Stomach (tissue), 9 donors: Measurements from ENCODE around the gene MOK. TPM values are rescaled to one million over a fixed set of nuclear protein-coding genes. Genes with fewer than 3 reads are reported as not detected.

ENCODE experiments used
- DNase-seq, 2 donors: peaks; one replicate each; pipeline versions ENCODE4 v3.0.0 to v3.0.0-alpha.2; 2013 to 2019
- H3K27ac ChIP-seq, 5 donors: fragments of 200-600 bp in 4 of 5; sonication (generic) in 4 of 5; one replicate each; pipeline ENCODE4 v1.5.1; 2013 to 2019; ENCODE audit warnings: mild to moderate bottlenecking in 1 of 5, moderate library complexity in 1 of 5
- H3K27me3 ChIP-seq, 3 donors: fragments of 200-600 bp; sonication (generic); one replicate each; pipeline ENCODE4 v1.5.1; 2017 to 2019; ENCODE audit warnings: mixed run types in 1 of 3
- H3K36me3 ChIP-seq, 4 donors: fragments of 200-600 bp; sonication (generic); 1 replicate in 3 of 4; 2 replicates in 1 of 4; pipeline ENCODE4 v1.5.1; 2016 to 2019
- H3K4me1 ChIP-seq, 4 donors: fragments of 200-600 bp; sonication (generic); one replicate each; pipeline ENCODE4 v1.5.1; 2016 to 2019
- H3K4me3 ChIP-seq, 4 donors: fragments of 200-600 bp; sonication (generic) in 3 of 4; one replicate each; pipeline ENCODE4 v1.5.1; 2016 to 2019; ENCODE audit warnings: mild to moderate bottlenecking in 1 of 4
- H3K9me3 ChIP-seq, 4 donors: fragments of 200-600 bp; sonication (generic); one replicate each; pipeline ENCODE4 v1.5.1; 2016 to 2019
- CTCF ChIP-seq, 7 experiments: fragments of 450-650 bp in 4 of 7; fragments of 200-600 bp in 3 of 7; sonication (generic) in 3 of 7; IDR thresholded peaks; one replicate each; pipeline ENCODE4 v1.5.1; 2016 to 2019; ENCODE audit warnings: antibody characterized with exemption in 7 of 7, control low read depth in 2 of 7, mild to moderate bottlenecking in 1 of 7
- EP300 ChIP-seq: sonication (generic); formaldehyde crosslinking; IDR thresholded peaks from one replicate; pipeline ENCODE4 v1.6.1; 2017; ENCODE audit warnings: antibody characterized with exemption
- POLR2A ChIP-seq, 4 donors: fragments of 450-650 bp; IDR thresholded peaks; one replicate each; pipeline ENCODE4 v1.6.1; 2016; ENCODE audit warnings: antibody characterized with exemption in 4 of 4, control low read depth in 2 of 4, mild to moderate bottlenecking in 1 of 4, moderate library complexity in 1 of 4
- POLR2AphosphoS5 ChIP-seq, 3 donors: sonication (generic); formaldehyde crosslinking; IDR thresholded peaks; one replicate each; pipeline ENCODE4 v1.6.1; 2016; ENCODE audit warnings: antibody characterized with exemption in 3 of 3
- WGBS, 5 donors: extraction: QIAGEN DNeasy Blood & Tissue Kit in 3 of 5; methylation state at CpG; one replicate each; pipeline versions ENCODE4 v1.1.5 to v1.1.7; 2013 to 2018; 5-methylcytosine and 5-hydroxymethylcytosine counted together
- intact Hi-C: fragments of 100-400 bp; cut with DNase I; formaldehyde crosslinking; loops from one replicate; pipeline ENCODE4 v1.15.1; 2023; ENCODE audit warnings: low total_unique reads
- polyA plus RNA-seq, 3 donors: library from polyadenylated mRNA; stranded (reverse); fragments of 200-250 nt; gene quantifications; one replicate each; pipeline ENCODE4 v1.2.3, GENCODE V29; 2013
- total RNA-seq, 5 donors: library from RNA; depleted of rRNA; stranded (reverse); fragments of >200 nt; gene quantifications; one replicate each; pipeline versions ENCODE4 v1.1.0 to v1.2.3, GENCODE V29; 2014 to 2016
- donor health status: healthy with polysubstance abuse.
- donor health status: Bipolar disorder and iron deficiency.
- donor health status: healthy.

Gene MOK
- total and polyA plus RNA-seq, 8 donors = 4.2 to 46.9 (median 12.6) TPM

- WGBS, 5 donors = 86 to 93% (median 92%) methylated on average over 5 of the region's 5 CpGs
- no peak for DNase-seq
- intact Hi-C loops = no loop called here
- no peaks in the 10 kb centered on the region for H3K27me3 ChIP-seq
- H3K9me3 ChIP-seq = no peaks in the 10 kb centered on the region
- H3K4me1 ChIP-seq = no peaks in the 10 kb centered on the region
- H3K4me3 ChIP-seq = no peak overlapping the region
- no peak overlapping the region for H3K27ac ChIP-seq
- H3K36me3 ChIP-seq = peaks cover 60 to 99% (median 98%) of the 10 kb centered on the region in 4 donors
- no peak for TF ChIP-seq CTCF (IDR thresholded peaks at IDR 0.05)
- no peak for TF ChIP-seq POLR2A (IDR thresholded peaks at IDR 0.05)
- TF ChIP-seq POLR2AphosphoS5 (IDR thresholded peaks at IDR 0.05) = no peak
- no peak for TF ChIP-seq EP300
These were observed 39.5 kb upstream of the MOK start for GRCh38 chr14:102344485-102344884.

DNA sequence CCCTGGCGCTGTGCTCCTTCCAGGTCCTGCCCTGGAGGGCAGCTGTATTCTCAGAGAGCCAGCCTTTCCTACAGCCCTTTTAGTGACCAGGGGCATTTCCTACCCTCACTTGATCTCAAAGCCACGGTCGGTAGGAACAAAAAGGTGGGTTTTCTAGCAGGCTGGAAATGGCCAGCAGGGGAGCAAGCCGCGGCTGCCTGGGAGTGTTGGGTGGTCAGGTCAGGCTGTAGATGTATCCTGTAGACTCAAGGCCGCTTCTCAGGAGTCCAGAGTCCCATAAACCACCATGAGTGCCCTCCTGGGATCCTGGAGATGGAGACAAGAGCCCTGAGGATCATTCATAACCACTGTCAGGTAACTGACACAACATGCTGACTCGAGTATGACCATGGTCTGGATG, 39.1 kb upstream of the MOK start:
- no peaks in the 10 kb centered on the region for H3K27me3 ChIP-seq
- no peak for DNase-seq
- H3K36me3 ChIP-seq = peaks cover 58 to 99% (median 98%) of the 10 kb centered on the region in 4 donors
- no peaks in the 10 kb centered on the region for H3K4me1 ChIP-seq
- intact Hi-C loops = no loop called here
- H3K9me3 ChIP-seq = no peaks in the 10 kb centered on the region
- TF ChIP-seq CTCF (IDR thresholded peaks at IDR 0.05) = no peak
- no peak for TF ChIP-seq EP300
- no peak for TF ChIP-seq POLR2AphosphoS5 (IDR thresholded peaks at IDR 0.05)
- TF ChIP-seq POLR2A (IDR thresholded peaks at IDR 0.05) = no peak
- no peak overlapping the region for H3K4me3 ChIP-seq
- 82 to 94% (median 90%) methylated on average over 7 of the region's 7 CpGs for WGBS, 5 donors
- no peak overlapping the region for H3K27ac ChIP-seq

GRCh38 chr14:102342238-102342637, 37.3 kb upstream of the MOK start:
- 81 to 90% (median 86%) methylated on average over 5 of the region's 5 CpGs for WGBS, 5 donors
- TF ChIP-seq POLR2AphosphoS5 (IDR thresholded peaks at IDR 0.05) = no peak
- no peak for DNase-seq
- Histone ChIP-seq H3K4me3 (no peak overlapping the region), H3K27me3 (no peaks in the 10 kb centered on the region), H3K36me3 (peaks cover 47 to 99% (median 97%) of the 10 kb centered on the region in 4 donors), H3K4me1 (no peaks in the 10 kb centered on the region), H3K9me3 (no peaks in the 10 kb centered on the region), H3K27ac (no peak overlapping the region)
- intact Hi-C loops = no loop called here

GRCh38 chr14:102341566-102341965, 36.6 kb upstream of the MOK start:
- TF ChIP-seq POLR2AphosphoS5 (IDR thresholded peaks at IDR 0.05) (no peak), CTCF (IDR thresholded peaks at IDR 0.05) (no peak), EP300 (no peak), POLR2A (IDR thresholded peaks at IDR 0.05) (no peak)
- no peak for DNase-seq
- peaks cover 47 to 99% (median 97%) of the 10 kb centered on the region in 4 donors for H3K36me3 ChIP-seq
- H3K4me3 ChIP-seq = no peak overlapping the region
- no peaks in the 10 kb centered on the region for H3K9me3 ChIP-seq
- H3K27ac ChIP-seq = no peak overlapping the region
- H3K27me3 ChIP-seq = no peaks in the 10 kb centered on the region
- WGBS, 5 donors = 82 to 99% (median 95%) methylated on average over 5 to 8 of the region's 8 CpGs
- no peaks in the 10 kb centered on the region for H3K4me1 ChIP-seq
- intact Hi-C loops = no loop called here

- H3K27ac ChIP-seq = no peak overlapping the region
- intact Hi-C loops = no loop called here
- no peaks in the 10 kb centered on the region for H3K4me1 ChIP-seq
- DNase-seq = no peak
- TF ChIP-seq POLR2A (IDR thresholded peaks at IDR 0.05) = no peak
- no peak for TF ChIP-seq POLR2AphosphoS5 (IDR thresholded peaks at IDR 0.05)
- TF ChIP-seq CTCF (IDR thresholded peaks at IDR 0.05) = no peak
- TF ChIP-seq EP300 = no peak
- H3K9me3 ChIP-seq = no peaks in the 10 kb centered on the region
- H3K27me3 ChIP-seq = no peaks in the 10 kb centered on the region
- H3K4me3 ChIP-seq = no peak overlapping the region
- 92 to 95% (median 92%) methylated on average over 9 of the region's 9 CpGs for WGBS, 5 donors
- H3K36me3 ChIP-seq = peaks cover 49 to 99% (median 97%) of the 10 kb centered on the region in 4 donors
These were observed 33.8 kb upstream of the MOK start for GRCh38 chr14:102338724-102339123.
